GM21576 (cell line): ENCODE results near the gene OR5K1.

Experiments used
- ATAC-seq: cut with Tn5 transposase; IDR thresholded peaks from one replicate; pipeline ENCODE4 v1.9.1; 2021; ENCODE audit warnings: mild to moderate bottlenecking, moderate library complexity; ENCODE audit not compliant: unreplicated experiment

The OR5K1 gene

GRCh38 chr3:98513736-98514135, 50.7 kb downstream of the OR5K1 start:
- ATAC-seq: no peak

DNA sequence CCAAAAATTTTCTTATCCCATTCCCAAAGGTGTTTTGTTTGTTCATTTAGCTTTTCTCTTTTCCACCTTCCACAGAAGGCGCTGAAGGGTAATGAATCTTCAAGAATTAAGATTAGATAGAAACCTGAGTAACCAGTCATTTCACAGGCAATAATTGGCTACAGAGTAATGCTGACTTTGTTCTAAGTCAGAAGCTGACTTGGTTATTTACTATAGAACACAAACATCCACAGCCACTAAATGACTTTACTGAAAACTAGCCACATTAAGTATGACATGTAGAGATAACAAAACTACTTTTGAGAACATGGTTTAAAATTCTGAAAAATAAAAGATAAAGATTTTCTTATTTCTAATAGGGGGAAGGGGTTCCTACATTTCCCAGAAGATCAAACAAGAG, 51.9 kb downstream of the OR5K1 start:
- no peak for ATAC-seq

GRCh38 chr3:98518816-98519215, 55.8 kb downstream of the OR5K1 start:
- ATAC-seq: no peak

DNA sequence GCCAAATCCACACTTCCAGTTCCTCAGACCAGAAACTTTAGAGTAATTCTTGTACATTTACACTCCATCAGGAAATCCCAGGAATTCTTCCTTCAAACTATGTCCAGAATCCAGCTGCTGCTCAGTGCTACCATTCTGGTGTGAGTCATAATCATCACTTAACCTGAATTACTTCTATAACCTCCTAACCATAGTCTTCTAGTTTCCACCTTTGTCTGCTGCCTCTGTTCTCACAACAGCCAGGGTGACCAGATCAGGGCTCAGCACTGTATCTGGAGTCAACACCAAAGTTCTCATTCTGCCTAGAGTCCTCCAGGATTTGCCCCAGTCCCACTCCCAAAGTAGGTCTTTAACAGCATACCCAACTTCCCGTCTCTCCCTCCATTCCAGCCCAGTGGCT, 56.4 kb downstream of the OR5K1 start:
- ATAC-seq: no peak

DNA sequence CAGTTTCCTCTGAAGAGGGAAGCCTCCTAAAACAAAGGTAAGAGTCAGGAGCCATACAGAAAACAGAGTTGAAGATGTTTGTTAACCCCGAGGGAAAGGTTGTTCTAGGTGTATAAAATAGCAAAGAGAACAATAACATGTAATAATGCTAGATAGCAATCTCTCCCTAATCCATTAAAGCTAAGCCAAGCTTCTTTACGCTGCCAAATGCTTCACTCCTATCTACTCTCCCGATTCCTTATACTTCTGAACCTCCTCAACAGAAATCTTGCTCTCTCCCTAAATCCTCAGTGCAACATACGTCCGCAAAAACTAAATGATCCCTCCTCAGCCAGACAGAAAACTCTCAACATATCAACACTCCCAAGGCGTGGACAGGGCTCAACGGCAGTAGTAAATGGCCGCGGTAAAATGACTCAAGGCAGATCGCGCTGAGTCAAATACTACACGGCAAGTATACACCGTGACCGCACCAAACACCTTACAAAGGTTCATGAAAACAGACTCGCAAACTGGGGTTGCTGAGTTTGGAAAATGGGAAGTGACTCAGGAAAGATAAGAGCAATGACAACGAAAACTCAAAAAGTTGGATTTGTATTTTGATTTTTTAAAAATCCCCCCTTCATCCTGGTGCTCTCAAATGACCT, 59.0 kb downstream of the OR5K1 start:
- peak; percentile 29 for ATAC-seq
